GM21526 (cell line): ENCODE data around the gene ISL2.

Experiments
- ATAC-seq: cut with Tn5 transposase; IDR thresholded peaks from one replicate; pipeline ENCODE4 v1.9.1; 2021; ENCODE audit warnings: moderate library complexity; ENCODE audit not compliant: unreplicated experiment, low FRiP score

The ISL2 gene

DNA sequence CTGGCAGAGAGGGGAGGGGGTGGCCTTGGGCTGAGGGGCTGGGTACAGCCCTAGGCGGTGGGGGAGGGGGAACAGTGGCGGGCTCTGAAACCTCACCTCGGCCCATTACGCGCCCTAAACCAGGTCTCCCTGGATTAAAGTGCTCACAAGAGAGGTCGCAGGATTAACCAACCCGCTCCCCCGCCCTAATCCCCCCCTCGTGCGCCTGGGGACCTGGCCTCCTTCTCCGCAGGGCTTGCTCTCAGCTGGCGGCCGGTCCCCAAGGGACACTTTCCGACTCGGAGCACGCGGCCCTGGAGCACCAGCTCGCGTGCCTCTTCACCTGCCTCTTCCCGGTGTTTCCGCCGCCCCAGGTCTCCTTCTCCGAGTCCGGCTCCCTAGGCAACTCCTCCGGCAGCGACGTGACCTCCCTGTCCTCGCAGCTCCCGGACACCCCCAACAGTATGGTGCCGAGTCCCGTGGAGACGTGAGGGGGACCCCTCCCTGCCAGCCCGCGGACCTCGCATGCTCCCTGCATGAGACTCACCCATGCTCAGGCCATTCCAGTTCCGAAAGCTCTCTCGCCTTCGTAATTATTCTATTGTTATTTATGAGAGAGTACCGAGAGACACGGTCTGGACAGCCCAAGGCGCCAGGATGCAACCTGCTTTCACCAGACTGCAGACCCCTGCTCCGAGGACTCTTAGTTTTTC, 4.9 kb downstream of the ISL2 start:
- ATAC-seq: no peak

- ATAC-seq: no peak
These were observed 5.4 kb downstream of the ISL2 start for GRCh38 chr15:76342058-76342381.

DNA sequence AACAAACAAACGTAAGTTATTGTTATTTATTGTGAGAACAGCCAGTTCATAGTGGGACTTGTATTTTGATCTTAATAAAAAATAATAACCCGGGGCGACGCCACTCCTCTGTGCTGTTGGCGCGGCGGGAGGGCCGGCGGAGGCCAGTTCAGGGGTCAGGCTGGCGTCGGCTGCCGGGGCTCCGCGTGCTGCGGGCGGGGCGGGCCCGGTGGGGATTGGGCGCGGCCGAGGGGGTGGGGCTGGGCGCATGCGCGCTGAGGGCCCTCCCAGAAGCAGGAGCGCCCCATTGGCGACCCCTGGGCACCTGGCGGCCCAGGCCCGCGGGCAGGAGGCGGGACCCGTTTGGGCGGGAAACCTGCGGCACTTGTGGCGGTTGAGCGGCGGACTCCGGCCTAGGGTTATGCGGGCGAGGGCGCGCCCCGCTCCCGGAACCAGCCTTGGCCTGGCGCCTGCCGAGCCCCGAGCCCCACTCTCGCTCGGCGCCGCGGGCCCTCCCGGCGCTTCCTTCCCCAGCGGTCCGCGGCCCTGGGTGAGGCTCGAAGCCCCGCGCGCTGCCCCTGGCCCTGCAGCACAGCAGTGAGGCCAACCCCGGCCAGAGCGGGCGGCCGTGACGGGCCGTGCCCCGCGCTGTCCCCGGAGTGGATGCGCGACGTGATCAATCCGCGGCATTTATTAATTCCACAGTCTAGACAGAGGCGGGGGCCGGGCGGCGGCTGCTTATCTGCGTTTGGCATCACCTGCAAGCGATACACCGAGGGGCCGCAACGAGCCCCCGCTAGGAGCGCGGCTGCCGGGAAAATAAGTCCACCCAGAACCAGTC, 6.0 kb downstream of the ISL2 start:
- ATAC-seq: no peak

DNA sequence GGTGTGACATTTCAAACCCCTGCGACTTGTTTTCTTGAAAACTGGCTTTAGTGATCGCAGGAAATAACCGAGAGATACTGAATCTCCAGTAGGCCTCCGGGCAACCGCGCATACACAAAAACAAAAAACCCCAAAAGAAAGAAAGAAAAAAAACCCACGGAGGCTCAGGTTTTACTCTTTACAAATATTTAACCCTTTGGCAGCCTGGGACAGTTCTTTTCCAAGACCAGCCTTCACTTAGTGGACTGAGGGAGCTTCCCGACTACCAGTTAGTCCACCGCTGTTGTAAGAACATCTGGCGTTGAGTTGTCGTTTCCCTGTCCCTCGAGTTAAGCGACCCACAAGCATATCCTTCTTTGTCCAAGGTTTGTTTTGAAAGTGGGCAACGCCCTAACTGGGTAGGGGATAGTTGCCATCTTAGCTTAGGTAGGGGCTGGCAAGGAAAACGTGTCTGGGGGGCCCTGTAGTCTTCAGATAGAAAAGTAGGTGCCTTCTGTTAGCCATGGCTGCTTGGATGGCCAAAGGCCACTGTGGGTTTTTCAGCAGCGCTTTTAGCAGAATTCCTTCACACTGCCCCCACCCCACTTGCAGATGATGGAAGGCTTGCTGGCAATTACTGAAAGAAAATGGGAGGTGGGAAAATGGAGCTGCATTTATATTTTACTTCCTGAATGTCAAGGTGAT, 6.9 kb downstream of the ISL2 start:
- ATAC-seq: no peak

GRCh38 chr15:76344893-76345582, 8.5 kb downstream of the ISL2 start:
- ATAC-seq: no peak

DNA sequence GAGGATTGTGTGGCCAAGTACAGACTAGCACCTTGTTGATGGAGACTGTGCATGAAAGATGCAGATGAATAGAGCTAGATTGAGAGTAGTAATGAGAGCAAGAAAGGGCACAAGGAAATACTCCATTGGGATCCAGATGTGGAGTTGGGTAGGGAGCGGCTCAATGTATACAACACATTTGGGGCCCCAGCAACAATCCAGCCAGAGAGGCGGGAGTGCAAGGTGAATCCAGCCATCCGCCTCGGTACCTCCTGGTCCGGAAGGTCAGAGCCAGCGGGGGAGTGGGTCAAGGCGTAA, 9.0 kb downstream of the ISL2 start:
- ATAC-seq: no peak

DNA sequence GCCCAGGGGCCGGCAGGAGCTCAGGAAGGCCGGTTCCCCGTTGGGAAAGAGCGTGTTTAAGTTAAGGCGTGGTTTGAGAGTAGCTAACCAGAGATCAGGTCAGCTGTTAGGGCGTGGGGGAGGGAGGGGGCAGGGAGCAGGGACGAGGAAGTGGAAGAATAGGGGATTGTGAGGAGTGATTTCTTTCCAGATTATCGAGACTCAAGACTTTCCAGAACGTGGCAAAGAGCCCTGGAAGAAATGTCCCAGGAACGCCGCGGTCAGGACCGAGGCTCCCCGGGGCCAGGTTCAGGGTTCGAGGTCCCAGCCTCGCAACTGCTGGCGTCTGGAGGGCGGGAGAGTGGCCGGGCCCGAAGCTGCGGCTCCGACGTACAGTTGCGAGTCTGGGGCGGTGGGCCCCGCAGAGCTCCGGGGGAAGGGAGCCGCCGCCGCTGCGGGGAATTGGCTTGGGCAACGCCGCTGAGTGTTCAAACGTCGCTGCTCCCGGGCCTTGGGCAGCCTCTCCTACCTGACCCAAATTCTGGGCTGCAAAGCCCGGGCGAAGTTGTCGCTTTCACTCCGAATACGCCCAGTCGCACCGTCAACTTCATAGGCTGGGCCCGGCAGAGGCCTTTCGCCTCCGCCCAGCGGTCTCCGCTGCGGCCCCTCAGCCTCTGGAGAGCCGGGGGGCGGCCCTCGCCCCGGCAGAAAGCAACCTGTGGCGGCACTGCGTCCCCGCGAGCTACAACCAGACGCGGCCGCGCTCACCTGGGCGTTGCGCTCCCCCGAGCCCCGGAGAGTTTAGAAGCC, 9.5 kb downstream of the ISL2 start:
- ATAC-seq: no peak

DNA sequence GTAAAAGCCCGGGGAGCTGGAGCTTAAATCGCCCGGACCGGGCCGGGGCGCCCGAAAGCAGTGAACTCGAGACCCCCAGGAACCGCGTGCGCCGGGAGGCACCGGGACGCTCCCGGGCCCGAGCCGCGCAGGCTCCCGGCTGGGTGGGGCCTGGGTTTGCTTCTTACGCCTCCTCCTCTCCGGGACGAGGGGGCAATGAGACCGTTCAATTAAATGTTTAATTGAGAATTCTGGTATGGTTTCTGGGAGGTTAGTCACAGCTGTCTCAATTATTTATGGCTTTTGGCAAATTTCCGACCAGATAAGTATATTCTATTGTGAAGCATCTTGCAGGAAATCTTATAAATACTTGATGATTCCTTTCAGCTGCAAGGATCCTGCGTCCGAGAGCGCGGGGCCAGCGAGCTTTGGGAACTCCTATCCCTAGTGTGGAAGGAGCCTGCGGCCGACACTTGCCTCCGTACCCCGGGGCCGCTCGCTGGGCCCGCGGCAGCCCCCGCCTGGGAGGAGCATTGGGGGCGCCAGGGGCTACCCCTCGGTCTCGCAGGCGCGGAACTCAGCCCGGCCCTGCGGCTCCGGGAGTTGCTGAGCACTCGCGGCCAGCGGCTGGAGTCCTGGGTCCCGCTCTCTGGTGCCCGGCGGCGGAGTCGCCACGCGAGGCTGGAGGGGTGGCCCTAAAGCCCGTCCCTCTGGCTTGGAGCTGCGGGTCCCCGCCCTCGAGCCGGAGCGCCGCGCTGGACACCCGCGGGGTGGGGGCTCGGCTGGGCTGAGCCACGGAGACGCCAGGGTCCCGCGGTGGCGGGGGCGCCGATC, 10.3 kb downstream of the ISL2 start:
- ATAC-seq: no peak

- no peak for ATAC-seq
These were observed 11.0 kb downstream of the ISL2 start for GRCh38 chr15:76347482-76348055.

DNA sequence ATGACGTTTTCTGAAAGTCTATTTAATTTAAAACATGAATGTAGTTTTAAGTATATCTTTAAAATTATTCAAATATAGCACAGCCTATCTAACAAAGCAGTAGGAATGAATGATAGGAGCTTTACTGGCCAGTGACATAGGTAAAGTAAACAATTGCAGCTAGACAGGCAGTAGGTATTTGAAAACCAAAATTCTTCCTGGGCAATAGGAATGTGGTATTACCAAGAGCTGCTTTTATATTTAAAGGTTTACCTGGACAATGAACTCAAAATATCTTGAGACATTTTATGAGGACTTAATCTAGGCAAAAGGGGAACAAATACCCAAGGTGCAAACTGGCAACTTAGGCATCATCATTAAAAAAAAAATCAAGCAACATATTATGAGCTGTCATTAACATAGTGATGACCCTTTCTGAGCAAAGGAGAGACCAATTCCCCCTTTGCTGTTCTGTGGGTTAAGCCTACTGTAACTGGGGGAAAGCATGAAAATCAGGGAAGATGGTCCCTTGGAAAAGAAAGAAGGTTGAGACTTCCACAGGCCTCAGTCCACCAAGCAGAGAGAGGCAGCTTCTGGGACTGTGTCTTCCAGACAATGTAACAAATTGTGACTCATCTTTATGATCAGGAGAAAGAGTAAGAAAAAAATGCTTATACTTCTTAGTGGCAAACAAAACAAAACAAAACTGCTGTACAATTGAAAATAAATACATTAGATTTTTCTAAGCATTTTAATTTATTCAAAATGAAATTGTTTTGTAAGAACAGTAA, 12.9 kb downstream of the ISL2 start:
- ATAC-seq: no peak

DNA sequence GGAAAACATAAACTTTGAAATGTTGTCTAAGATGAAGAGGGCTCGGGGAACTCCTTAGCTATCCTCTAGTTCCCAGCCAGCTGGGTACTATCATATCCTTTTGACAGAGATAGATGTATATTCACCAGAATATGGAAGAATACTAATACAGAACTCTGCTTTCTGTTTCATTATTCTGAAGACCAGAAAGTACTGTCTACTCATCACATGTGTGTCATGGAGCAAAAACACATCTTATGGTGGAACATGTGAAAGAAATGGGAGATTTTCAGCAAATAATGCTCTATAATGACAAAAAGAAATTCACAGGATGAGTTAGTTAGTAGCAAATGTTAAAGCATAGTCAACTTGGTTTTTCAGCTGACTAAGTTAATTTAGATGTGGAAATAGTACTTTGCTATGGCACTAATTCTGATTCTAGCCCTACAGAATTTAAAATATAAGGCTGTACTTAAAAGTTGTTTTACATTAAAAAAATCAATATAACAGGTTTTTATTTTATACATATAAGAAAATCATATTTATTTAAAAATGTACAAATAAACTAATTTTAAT, 16.5 kb downstream of the ISL2 start:
- ATAC-seq: no peak

- no peak for ATAC-seq
These were observed 17.3 kb downstream of the ISL2 start for GRCh38 chr15:76353903-76354302.

DNA sequence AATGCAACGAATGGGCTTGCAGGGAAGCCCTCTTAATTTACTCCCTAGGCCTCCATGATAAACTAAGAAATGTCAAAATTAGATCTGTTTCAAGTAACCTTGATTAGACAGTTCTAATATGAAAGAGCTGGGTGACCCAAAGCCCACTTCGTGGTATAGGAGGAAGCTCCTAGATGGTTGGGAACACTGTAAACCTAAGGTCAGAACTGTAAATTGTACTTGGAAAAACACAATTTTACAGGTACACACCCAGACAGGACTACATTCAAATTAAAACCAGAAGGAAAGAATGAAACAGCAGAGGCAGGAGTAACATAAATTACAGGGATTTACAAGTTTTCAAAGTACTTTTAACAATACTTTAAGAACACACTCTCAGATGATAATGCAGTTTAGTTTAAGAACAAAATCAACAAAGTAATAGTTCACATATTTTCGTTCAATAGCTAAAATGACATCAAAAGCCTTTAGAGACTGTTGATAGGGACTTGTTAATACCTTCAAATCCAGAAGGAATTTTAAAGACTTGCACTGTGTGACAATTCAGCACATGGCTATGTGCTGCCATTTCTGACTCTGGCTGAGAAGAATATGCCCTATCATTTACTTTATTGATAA, 18.4 kb downstream of the ISL2 start:
- ATAC-seq: no peak

GRCh38 chr15:76358453-76358852, 21.9 kb downstream of the ISL2 start:
- ATAC-seq: no peak

- ATAC-seq: no peak
These were observed 22.6 kb downstream of the ISL2 start for GRCh38 chr15:76359152-76359551.

- ATAC-seq: no peak
These were observed 23.8 kb downstream of the ISL2 start for GRCh38 chr15:76360416-76360815.

- no peak for ATAC-seq
These were observed 26.7 kb downstream of the ISL2 start for GRCh38 chr15:76363251-76363650.

GRCh38 chr15:76366714-76367113, 30.1 kb downstream of the ISL2 start:
- ATAC-seq: no peak
